Measurements from ENCODE around the gene ZC3H8. TPM values are rescaled to one million over a fixed set of nuclear protein-coding genes. Genes with fewer than 3 reads are reported as not detected.

The ZC3H8 gene
- total RNA-seq, 1 donor from 2014 or later: 6.4 TPM

- TF ChIP-seq CTCF (IDR thresholded peaks at IDR 0.05): no peak
- H3K27me3 Mint-ChIP-seq (ENCODE audit: low read depth): no peaks in the 10 kb centered on the region
- H3K27ac Mint-ChIP-seq (ENCODE audit: unreplicated experiment): no peak overlapping the region
- H3K4me3 Mint-ChIP-seq (ENCODE audit: unreplicated experiment): no peak overlapping the region
- no peak for DNase-seq (ENCODE audit: low spot score)
- H3K36me3 Mint-ChIP-seq (ENCODE audit: low read depth): no peaks in the 10 kb centered on the region
- no peaks in the 10 kb centered on the region for H3K9me3 Mint-ChIP-seq (ENCODE audit: low read depth)
- H3K4me1 Mint-ChIP-seq (ENCODE audit: low read depth): peaks cover 12% of the 10 kb centered on the region
Observed at GRCh38 chr2:112277596-112278220, 22.9 kb upstream of the ZC3H8 start.

- Mint-ChIP-seq H3K9me3 (ENCODE audit: low read depth) (no peaks in the 10 kb centered on the region), H3K27me3 (ENCODE audit: low read depth) (no peaks in the 10 kb centered on the region), H3K4me1 (ENCODE audit: low read depth) (peaks cover 11% of the 10 kb centered on the region), H3K27ac (ENCODE audit: unreplicated experiment) (no peak overlapping the region), H3K4me3 (ENCODE audit: unreplicated experiment) (no peak overlapping the region), H3K36me3 (ENCODE audit: low read depth) (no peaks in the 10 kb centered on the region)
- TF ChIP-seq CTCF (IDR thresholded peaks at IDR 0.05): no peak
- DNase-seq (ENCODE audit: low spot score): no peak
Observed at GRCh38 chr2:112276954-112277353, 22.1 kb upstream of the ZC3H8 start.

GRCh38 chr2:112275887-112276773 lies 21.3 kb upstream of the ZC3H8 start:
- peak overlapping the region; percentile 96 for H3K27ac Mint-ChIP-seq (ENCODE audit: unreplicated experiment)
- no peaks in the 10 kb centered on the region for H3K27me3 Mint-ChIP-seq (ENCODE audit: low read depth)
- H3K4me3 Mint-ChIP-seq (ENCODE audit: unreplicated experiment): peak overlapping the region; percentile 87
- TF ChIP-seq CTCF (IDR thresholded peaks at IDR 0.05): no peak
- H3K36me3 Mint-ChIP-seq (ENCODE audit: low read depth): no peaks in the 10 kb centered on the region
- H3K9me3 Mint-ChIP-seq (ENCODE audit: low read depth): no peaks in the 10 kb centered on the region
- peaks cover 11% of the 10 kb centered on the region for H3K4me1 Mint-ChIP-seq (ENCODE audit: low read depth)
- DNase-seq (ENCODE audit: low spot score): no peak

- Mint-ChIP-seq H3K4me3 (ENCODE audit: unreplicated experiment) (peak within 1 kb of the TSS; percentile 87), H3K27ac (ENCODE audit: unreplicated experiment) (peak within 1 kb of the TSS; percentile 96), H3K9me3 (ENCODE audit: low read depth) (no peaks in the 10 kb centered on the region), H3K27me3 (ENCODE audit: low read depth) (no peaks in the 10 kb centered on the region), H3K36me3 (ENCODE audit: low read depth) (no peaks in the 10 kb centered on the region), H3K4me1 (ENCODE audit: low read depth) (peaks cover 11% of the 10 kb centered on the region)
- DNase-seq (ENCODE audit: low spot score): peak; percentile 100
- peak; percentile 35 for TF ChIP-seq CTCF (IDR thresholded peaks at IDR 0.05)
Observed at GRCh38 chr2:112275311-112275886, 20.6 kb upstream of the ZC3H8 start, which contains the start of gene ZC3H6. Gene ZC3H6 (plus strand): TSS chr2:112275597. CDS start chr2:112275995, 398 bp downstream.

GRCh38 chr2:112273349-112273748 lies 18.5 kb upstream of the ZC3H8 start:
- DNase-seq (ENCODE audit: low spot score): no peak
- Mint-ChIP-seq H3K36me3 (ENCODE audit: low read depth) (no peaks in the 10 kb centered on the region), H3K4me3 (ENCODE audit: unreplicated experiment) (no peak overlapping the region), H3K9me3 (ENCODE audit: low read depth) (peaks cover 3% of the 10 kb centered on the region), H3K4me1 (ENCODE audit: low read depth) (peaks cover 11% of the 10 kb centered on the region), H3K27ac (ENCODE audit: unreplicated experiment) (no peak overlapping the region), H3K27me3 (ENCODE audit: low read depth) (no peaks in the 10 kb centered on the region)
- TF ChIP-seq CTCF (IDR thresholded peaks at IDR 0.05): no peak
